SHP77 (cell line): Measurements from ENCODE around the gene BARHL2.

Source experiments
- DNase-seq, 2 experiments: peaks; one replicate each; lab custom pipeline; 2025; lab: John Stamatoyannopoulos, UW

The BARHL2 gene

DNA sequence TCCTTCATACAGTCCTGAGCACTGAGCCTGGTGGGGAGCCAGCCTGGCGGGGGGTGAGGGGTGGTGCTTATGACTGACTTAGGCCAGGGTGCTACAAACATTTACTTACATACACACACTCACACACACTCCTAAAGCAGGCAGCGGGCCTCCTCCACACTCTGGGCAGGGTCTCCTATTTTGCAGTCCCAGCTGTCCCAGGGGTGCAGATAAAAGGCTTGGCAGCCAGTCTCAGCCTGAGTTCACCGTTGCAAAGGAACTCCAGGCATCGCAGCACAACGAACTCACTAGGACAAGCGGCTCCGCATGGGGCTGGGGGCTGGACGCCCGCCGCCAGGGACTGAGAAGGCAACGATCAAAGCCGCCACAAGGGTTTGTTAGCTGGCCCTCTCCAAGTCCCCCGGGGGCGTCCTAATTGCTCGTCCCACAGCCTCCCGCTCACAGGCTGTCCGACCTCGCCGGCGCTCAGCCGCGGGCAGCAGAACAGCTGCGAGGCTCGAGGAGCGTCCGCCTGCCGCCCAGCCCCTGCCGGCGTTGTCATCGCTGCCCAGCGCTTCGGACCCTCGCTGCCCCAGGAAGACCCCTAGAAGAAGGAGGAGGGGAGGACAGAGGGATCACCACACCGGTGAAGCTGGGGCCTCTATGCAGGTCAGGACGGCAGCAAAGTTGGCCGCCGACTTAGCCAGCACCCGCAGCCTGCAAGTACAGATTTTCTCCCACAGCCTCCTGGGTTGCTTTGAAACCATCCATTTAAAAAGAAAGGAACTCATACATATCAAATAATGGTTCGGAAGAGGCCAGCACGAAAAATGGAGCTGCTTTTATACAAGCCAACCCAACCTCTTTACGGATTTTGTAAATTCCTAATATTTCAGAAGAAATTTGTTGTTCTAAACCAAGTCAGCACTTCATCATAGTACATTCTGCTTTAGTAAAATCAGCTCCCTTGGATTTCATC, 6.2 kb downstream of the BARHL2 start:
- DNase-seq: no peak

DNA sequence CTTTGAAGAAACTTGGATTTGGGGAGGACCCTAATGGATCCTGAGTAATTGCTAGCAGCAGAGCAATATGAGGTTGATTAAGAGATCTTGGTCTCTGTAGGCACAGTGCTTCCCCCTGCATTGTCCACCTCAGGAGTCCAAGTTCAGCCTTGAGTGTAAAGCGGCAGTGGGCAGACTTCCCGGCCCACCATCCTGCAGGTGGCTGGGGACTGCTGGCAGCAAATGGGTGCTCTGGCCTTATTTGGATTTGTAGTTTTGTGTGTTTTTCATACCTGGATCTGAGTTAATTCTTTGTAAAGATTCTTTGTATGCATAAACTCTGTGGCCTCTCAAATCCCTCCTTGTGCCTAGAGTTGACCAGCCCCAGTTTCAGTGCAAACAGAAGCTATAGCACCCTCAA, 7.6 kb downstream of the BARHL2 start:
- DNase-seq: no peak

DNA sequence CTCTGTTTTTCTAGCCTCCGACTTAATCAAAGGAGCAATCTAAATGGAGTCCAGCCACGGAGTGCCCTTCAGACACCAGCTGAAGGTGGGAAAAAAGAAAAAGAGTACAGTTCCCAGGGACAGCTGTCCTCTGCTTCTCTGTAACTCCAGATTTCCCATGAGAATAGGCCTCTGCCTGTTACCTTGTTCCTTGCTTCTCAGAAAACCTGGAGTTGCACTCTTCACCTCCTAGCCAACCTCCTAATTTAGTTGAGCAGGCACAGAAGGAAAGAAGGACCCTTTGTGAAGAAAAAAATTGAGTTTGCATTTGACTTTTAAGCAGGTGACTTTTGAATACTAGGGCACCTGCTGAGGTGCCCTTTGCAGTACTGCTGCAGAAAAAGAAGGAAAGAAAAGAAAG, 8.3 kb downstream of the BARHL2 start:
- DNase-seq: no peak

DNA sequence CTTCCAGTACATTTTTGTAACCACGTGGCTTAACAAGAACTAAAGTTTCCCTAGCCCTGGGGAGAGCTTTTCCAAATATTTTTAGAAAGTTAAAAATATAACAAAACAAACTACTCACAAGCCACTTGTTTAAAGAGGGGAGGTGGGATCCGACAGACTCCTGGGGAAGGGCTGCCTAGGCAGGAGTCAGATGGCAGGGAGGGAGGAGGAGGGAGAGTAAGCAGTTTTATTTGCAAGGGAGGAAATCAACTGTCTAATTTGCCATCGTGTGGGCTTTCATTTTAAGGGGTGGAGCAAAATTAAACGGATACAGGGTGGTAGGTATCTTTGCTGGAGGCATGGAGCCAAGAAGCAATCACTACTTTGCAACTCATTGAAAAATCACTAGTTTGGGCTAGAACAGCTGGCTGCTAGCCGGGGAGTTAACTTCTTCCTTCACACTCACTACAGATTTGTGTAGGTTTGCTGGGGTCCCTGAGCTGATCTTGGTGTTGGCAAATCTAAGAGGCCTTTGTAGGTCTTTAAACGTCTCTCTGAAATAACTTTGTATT, 8.8 kb downstream of the BARHL2 start:
- no peak for DNase-seq

DNA sequence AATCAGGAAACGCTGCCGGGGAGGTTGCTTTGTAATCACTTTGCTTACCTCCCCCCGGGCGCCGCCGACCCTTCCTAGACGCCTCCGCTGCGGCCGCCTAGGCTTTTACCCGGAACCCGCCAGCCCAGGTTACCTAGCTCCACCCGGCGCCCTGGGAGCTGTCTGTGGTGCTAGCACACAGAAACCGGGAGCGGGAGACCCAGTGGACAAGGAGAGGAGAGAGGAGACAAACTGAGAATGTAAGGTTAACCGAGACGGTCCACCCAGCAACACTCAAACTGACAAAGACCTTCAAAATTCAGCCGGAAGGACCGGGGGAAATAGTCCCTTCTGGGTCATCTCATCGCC, 9.8 kb downstream of the BARHL2 start:
- no peak for DNase-seq

DNA sequence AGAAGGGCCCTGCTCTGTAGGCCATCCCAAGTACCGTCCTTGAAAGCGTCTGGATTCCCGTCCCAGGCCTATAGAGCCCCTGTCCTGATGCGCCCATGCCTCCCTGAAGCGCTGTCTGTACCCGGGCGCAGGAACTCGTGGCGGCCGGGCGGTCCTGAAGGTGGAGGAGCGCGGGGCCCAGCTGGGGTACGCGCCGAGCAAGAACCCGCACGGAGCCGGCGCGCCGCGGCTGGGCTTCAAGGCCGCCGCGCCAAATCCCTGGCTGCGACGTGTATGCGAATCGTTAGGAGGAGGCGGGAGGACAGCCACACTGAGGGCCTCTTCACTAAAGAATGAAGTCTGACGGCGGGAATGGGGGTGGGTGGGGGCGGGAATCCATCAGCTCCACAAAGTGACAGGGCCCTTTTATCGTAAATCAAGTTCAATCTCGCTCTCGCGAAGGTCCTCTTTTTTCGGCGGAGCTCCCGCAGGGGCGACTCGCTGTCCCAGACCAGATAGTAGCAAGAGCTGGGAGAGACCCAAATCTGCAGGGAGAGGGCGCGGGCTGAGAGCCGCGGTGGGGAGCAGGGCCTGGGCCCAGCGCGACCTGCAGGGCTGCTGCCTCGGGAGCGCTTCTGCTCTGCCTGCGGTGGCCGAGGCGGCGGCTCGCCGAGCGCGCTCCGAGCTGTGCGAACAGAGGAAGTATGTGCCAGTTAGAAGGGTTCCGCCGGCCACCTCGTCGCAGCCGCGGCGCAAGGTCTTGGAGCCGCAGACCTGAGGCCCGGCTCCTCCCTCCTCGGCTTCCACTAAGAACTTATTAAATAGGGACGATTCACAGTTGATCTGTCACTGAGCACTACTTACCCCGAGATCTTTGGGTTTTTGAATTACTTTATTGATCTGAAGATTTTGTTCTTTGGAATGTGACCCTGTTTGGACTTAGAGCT, 10.4 kb downstream of the BARHL2 start:
- no peak for DNase-seq

DNA sequence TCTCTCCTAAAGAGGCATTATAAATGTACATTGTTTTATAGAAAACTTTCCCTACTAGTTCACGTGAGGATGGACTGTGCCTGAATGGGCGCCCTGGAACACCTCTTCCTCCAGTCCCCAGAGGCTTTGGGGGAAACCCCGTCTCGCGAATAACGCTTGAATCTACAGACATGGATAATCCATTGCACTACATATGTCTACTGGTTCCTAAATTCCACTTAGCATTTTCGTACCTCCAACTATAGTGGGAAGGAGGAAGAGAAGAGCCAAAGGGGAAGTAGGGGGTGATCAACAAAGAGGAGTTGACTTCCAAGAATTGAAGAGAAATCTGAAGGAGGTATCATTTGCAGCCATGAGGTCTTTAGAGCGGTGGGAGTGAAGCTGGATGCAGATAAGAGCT, 11.1 kb downstream of the BARHL2 start:
- no peak for DNase-seq

DNA sequence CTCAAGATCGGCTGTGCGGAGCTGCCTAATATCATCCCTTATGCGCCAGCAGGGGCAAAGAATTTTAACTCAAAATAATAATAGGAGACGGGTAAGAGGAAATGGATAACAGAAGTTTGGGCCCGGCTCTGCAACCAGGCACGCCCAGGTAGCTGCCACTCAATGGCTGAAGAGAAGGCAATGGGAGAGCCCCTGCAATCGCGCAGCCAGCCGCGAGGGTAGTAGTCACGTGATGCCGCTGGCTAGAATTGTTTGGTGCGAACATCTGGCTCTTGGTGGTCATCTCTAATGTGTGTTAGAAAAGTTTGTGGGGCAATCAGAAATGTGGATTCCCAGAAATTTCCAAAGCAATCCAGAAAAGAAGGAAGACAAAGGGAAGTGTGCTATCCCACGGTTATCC, 12.3 kb downstream of the BARHL2 start:
- DNase-seq: no peak

DNA sequence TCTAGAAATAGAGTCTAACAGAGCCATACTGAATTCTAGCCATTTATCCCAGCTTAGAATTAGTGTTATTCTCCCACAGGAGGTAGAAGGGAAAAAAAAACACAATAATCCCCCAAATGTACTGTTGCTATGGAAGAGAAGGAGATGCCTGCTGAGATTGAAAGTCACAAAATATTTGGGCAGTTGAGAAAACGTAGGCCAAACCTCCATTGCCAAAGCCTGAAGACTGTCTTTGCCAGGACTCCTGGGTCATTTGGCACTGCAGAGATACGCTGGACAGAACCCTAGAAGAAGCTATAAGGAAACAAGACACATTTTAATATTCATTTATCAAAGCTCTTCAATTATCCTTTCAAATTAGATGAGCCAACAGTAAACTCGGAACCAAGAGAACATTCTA, 22.3 kb downstream of the BARHL2 start:
- DNase-seq: no peak

DNA sequence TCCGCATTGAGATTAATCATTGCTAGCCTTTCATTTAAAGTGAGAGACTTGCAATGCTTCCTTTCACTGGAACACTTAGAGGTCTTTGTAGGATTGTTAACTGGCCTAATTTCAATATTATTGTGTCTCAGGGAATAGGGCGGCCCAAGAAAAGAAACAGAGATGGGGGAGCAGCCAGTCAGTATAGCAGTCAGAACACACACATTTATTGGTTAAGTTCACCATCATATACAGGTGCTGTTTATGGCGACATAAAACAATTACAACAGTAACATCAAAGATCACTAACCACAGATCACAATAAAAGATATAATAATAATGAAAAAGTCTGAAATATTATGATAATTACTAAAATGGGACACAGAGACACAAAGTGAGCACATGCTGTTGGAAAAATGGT, 29.4 kb downstream of the BARHL2 start:
- no peak for DNase-seq

DNA sequence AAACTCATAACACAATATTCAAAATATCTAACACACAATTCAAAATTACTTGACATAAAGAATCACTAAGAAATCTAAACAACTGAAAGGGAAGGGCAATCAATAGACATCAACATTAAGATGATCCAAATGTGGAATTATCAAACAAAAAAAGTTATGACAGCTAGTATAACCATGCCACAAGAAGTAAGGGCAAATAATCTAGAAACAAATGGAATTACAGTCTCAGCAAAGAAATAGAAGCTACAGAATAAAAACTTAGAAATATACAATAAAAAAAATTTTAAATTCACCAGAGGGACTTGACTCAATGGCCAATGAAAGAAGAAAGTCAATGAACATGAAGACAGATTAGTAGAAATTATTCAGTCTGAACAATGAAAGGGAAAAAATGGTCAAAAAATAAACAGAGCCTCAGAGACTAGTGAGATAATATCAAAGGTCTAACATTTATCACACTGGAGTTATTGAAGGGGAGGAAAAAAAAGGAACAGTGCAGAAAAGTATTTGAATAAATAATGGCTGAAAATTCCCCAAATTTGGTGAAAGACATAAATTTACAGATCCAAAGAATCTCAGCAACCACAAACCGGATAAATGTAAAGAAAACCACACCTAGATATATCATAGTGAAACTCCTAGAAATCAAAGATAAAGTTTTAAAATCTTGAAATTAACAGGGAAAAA, 41.8 kb downstream of the BARHL2 start:
- no peak for DNase-seq

DNA sequence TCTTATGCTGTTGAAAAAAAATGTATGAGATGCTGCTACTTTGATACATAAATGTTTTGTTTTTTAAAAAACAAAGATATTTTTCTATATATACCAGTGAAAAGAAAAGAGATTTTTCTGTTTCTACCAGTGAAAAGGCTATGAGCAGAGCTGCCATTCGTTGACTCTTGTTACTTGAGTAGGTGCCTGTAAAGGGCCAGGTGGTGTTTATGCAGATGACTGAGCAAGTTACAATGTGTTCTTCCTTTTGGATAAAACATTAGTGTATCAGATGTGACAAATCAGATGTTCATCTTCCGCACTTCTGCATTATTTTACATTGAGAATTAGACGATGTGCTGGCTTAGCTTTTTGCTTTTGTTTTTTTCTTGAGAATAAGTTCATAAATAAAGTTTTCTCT, 45.4 kb downstream of the BARHL2 start:
- no peak for DNase-seq

DNA sequence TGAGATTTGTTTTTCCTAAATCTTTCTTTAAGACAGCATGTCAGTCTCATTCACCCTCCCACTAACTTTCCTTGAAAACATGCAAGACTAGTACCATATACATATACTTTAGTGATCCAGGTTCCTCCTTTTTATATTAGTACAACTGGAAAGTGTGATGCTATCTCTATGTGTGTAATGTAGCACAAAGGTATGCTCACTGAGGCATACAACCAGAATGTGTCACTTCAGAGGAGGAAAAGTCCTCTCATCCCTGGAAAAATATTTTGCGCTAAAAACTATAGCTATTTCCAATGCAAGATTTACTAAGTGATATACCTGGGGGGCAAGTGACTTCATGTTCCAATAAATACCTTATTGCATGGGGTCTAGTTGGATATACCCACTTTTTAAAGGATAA, 45.9 kb downstream of the BARHL2 start:
- DNase-seq: no peak
